ENCODE data around the gene TGM5.
"Not testable (repeated sequence)": the region's sequence is repeated elsewhere in the genome, so short reads cannot be mapped to it uniquely, and the experiment has no call there.

TGM5 gene, protein sequence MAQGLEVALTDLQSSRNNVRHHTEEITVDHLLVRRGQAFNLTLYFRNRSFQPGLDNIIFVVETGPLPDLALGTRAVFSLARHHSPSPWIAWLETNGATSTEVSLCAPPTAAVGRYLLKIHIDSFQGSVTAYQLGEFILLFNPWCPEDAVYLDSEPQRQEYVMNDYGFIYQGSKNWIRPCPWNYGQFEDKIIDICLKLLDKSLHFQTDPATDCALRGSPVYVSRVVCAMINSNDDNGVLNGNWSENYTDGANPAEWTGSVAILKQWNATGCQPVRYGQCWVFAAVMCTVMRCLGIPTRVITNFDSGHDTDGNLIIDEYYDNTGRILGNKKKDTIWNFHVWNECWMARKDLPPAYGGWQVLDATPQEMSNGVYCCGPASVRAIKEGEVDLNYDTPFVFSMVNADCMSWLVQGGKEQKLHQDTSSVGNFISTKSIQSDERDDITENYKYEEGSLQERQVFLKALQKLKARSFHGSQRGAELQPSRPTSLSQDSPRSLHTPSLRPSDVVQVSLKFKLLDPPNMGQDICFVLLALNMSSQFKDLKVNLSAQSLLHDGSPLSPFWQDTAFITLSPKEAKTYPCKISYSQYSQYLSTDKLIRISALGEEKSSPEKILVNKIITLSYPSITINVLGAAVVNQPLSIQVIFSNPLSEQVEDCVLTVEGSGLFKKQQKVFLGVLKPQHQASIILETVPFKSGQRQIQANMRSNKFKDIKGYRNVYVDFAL

DNA sequence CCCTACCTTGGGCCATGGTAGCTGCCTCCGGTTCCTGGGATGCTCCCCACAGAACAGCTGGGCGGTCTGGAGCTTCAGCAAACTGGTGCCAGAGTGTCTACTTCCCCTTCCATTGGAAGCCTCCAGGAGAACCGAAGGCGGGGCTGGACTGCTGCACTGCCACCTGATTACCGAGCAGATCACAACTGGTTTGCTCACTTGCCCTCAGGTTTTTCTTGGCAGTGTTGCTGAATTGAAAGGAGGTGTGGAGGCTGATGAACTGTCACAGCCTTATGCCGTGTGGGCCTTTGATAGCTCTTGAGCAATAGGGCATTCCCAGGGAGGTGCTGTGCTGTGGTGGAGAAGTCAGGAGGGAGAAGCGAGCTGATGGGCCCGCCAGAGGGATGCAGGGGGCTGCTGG is at the start of gene TGM5:
Gene TGM5 (minus strand): TSS at position 95 of the 400 bp plus-strand sequence. CDS start 79 bp downstream, at position 16.
- no peak for DNase-seq

DNA sequence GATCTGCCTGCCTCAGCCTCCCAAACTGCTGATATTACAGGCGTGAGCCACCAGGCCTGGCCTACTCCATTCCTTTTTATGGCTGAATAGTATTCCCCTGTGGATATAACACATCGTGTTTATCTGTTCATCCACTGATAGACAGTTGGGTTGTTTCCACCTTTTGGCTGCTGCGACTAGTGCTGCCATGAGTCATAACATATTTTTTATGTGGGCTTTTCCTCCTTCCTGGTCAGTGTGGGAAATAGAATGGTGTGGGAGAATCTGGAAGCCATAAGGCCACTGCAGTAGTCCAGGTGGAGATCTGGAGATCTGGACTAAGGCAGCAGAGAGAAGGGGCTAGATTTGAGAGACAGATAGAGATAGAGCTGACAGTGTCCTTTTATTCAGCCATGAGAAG is 47.4 kb upstream of the TGM5 start:
- DNase-seq, result no peak

DNA sequence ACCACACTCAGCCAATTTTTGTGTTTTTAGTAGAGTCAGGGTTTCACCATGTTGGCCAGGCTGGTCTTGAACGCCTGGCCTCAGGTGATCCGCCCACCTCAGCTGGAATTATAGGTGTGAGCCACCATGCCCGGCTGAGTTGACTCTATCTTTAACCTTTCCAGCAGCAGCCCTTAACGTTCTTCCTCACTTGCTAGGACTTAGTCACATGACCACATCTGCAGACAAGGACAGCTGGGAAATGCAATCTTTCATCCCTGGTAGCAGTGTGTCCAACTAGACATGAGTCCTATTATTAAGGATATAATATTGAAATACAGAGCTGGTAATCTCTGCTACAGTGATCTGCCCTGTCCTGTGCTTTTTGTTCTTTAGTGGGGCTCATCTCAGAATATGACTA is 45.6 kb upstream of the TGM5 start:
- DNase-seq, result no peak

DNA sequence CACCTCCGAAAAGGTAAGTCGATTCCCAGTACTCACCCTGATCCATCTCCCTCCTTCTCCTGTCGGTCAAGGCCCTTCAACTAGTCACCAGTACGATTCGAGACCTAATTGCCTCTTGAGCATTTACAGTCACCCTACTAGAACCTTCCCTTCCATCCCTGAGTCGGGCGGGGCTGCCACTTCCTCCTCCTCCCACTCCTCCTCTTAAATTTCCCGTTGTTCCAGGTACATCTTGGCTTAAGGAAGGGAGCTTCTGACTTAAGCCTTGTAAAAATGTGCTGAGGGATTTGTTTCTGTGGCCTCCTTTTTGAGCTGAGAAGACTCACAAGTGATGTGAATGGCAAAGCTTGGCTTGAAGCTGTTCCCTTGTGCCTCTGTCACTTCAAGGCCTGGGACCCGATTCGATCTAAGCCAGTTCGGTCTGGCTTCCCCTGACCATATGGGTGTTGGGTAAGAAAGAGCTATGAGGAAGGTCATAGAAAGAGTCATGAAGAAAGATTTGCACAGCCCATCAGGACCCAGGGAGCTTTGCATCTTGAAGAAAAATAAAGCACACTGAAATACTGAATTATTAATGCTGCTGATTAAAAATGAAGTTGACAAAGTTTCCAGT is 35.6 kb upstream of the TGM5 start, which contains the start of gene TGM7:
Gene TGM7 (minus strand): TSS at position 51 of the 613 bp plus-strand sequence.
- no peak for DNase-seq

DNA sequence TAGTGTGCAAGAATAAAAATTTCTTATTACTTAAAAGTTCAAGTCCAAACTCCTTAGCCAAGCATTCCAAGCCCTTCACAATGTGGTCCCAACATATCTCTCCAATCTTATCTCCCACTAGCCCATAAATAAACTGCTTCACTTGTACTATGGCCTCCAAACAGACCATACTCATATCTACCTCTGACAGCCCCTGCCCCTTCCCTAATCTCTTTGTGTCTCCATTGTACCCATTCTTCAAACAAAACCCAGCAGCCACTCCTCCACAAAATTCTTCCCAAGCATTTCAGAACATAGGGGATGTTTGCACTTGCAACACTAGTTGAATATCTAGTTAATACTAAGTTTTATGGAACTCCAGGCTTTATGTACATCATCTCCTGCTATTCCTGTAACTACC is 33.2 kb upstream of the TGM5 start:
- DNase-seq, result no peak

DNA sequence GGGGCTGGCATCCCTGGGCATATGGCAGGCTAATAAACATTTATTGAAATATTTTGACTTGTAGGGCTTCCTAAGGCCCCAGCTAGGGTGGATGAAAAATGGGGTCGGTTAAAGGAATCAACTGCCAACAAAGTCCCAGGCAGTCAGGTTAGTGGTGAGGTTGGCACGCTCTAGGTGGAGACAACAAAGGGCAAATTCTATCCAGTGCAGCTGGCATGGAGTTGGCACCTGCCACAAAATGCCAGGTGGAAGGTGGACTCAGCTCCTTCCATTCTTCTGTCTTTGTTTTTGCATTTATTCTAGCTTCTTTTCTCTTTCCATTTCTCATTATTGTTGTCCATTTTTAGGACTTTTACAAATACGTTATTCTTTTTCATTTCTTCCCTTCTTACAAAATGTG is 32.7 kb upstream of the TGM5 start:
- DNase-seq, result no peak

DNA sequence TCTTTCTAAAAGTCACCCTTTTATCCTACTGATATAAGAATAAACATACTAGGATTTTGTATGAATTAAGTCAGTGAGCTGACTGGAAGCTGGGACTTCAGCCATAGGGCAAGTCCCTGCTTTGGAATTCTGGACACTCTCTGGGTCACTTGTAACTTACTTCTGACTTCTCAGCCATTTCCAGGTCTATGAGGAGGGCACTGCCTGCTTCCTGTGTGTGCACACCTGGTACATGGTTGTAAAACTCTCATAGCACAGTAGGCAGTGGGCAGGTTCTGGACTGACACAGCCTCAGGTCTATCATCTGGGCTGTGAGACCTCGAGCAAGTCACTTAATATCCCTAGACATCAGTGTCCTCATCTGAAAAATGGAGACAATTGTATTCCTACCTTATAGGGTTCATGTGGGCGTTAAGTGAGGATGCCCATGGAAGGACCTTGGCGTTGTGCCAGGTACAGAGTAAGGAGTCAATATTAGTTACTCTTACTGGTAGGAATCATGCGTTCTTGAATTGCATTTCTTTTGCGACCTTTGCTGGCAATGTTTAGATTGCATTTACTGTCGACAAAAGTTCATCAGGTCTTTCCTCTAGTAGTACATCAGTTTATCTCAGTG is 27.5 kb upstream of the TGM5 start:
- no peak for DNase-seq

DNA sequence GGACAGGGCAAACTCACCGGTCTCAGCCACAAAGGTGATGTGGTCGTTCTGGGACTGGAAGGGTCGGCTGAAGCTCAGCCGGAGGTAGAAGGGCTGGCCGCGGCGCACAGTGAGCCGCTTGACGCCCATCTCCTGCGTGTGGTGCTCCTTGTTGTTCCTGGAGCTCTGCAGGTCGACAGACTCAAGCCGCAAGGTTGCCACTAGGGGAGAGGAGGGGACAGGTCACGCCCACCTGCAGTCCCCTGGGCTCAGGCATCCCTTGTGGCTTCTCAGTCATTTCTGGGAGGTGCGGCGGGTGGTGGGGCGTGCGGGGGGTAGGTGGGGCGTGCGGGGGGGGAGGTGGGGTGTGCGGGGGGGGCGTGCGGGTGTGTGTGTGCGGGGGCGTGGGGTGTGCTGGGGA is 26.7 kb upstream of the TGM5 start:
- no peak for DNase-seq

DNA sequence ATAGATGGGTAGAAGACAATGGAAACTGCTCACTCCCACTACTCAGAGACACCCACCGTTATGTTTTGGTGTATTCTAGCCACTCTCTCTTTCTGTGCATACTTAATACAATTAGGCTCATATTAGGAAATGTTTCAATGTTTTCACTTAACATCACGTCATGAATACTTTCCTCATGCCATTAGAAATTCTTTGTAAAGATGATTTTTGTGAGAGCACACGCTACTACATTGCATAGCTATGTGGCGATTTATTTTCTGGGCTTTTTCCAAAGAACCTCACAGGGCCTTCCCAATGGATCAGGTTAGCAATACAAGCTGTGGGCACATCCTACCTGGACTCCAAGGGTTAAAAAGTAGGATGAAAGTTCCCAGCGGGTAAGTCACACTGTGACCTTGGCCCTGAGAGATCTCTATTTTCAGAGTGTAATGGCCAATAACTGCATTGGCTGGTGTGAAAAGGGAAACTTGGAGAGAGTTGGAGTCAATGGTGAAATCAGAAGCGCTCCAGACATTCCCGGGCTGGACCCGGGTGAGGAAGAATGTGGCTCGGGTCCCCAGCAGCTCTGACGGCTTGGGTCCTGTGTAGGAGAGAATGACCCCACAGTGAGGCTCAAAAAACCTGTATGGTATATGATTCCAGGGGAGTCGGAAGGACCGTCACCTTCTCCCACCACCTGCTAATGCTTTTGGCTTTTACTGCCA is 25.8 kb upstream of the TGM5 start:
- no peak for DNase-seq

DNA sequence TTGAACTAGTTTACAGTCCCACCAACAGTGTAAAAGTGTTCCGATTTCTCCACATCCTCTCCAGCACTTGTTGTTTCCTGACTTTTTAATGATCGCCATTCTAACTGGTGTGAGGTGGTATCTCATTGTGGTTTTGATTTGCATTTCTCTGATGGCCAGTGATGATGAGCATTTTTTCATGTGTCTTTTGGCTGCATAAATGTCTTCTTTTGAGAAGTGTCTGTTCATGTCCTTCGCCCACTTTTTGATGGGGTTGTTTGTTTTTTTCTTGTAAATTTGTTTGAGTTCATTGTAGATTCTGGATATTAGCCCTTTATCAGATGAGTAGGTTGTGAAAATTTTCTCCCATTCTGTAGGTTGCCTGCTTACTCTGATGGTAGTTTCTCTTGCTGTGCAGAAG is 22.9 kb upstream of the TGM5 start:
- DNase-seq, result not testable (repeated sequence)

DNA sequence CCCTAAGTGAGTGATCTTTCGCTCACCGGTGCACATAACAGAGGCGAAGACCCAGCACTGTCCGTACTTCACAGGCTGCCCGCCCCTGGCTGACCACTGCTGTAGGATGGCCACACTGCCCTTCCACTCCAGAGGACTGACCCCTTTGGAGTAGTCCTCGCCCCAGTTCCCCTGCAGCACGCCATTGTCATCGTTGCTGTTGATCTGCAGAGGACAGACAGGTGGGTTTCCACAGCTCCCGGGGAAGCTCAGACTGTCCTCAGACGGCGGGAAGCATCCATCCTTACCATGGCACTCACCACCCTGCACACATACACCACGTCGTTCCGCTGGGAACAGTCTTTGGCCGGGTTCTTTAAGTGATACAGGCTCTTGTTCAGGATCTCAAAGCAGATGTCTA is 20.5 kb upstream of the TGM5 start:
- DNase-seq, result no peak

DNA sequence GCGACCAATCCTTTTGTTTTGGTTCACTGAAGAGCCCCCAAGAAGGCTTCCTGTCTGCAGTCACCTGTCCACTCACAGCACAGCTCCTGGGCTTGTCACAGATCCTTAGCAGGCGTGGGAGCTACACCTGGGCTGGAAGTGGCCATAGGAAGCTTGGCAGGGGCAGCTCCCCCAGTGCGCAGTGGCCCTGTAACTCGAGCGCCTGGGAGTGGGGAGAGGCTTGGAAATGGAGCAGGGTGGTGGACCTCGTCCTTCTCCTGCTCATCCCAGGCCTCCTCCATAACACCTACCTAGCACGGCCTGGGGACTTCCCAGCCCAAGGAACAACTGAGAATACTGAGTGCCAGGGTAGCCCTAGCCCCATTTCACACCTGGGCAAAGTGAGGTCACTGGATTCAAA is 19.3 kb upstream of the TGM5 start:
- DNase-seq, result no peak

DNA sequence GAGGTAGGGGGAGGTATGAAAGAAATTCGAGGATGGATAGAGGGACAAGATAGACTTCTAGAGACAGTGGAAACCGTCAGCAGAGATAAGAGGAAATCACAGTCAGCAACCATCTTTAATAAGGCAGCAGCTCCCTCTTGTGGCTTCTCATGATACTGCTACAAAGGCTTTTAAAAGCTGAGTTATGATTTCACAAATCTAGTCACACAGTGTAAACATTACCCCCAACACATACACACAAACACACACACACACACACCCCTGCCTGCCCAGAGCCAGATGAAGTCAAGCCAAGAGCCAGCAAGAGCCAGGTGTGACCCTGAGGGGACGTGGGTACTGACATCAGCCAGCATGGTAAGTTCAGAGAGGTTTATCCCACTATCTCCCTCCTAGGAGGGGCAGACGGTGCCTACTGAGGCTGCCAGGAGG is 18.9 kb upstream of the TGM5 start:
- DNase-seq, result no peak

DNA sequence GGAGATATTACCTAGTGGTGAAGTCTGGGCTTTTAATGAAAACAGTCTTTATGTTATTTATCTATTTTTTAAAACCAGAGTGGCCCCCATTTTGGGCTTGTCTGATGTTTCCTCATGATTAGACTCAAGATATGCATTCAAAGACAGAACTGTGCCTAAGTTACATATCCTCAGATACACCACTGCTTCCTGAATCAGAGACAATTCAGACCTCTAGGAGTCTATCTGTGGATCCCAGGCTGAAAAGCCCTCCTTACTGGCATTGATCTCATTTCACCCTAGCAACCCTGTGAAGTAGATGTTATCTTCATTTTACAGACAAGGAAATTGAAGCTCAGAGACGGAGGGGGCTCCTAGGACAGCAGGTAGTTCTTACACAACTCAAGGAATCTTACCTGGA is 16.8 kb upstream of the TGM5 start:
- DNase-seq, result no peak

DNA sequence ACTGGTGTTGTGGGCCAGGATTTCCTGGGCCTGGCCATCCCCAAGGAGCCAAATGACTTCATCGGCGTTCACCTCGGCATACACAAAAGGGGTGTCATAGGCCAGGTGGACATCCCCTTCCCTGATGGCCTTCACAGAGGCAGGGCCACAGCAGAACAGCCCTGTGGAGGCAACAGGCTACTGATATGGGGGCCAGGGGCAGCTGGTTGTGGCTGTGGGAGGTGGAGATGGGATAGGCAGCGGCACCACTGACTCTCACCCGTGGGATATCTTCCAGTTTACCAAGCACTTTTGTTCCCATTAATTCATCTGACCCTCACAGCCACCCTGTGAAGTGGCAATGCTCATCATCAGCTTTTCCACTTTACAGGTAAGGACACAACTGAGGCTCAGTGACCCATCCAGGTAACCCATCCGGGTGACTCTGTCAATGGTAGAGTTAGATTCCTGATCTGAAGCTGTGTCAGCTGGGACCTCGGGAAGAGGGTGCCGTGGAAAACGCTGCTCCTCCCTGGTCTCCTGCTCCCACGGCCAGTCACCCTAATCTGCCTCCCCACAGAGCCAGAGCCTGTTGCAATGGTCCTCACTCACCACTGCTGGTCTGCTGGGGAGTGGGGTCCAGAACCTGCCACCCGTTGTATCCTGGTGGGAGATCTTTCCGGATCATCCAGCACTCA is 15.3 kb upstream of the TGM5 start:
- no peak for DNase-seq

DNA sequence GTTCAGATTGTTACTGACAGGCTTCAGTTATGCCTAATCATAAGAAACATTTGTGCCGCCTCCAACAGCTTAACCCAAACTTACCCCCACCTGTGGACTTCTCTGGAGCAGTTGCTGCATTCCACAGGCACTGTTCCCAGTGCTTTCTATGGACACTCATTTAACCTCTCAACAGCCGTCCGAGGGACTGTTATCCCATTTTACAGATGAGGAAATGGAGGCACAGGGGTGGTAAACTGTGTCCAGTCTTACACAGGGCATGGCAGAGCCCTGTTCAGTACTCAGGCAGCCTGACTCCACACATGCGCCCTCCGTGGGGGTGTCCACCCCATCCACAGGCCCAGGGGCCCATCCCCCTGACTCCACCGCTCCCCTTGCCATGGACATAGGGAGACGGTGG is 14.3 kb upstream of the TGM5 start:
- DNase-seq, result no peak

DNA sequence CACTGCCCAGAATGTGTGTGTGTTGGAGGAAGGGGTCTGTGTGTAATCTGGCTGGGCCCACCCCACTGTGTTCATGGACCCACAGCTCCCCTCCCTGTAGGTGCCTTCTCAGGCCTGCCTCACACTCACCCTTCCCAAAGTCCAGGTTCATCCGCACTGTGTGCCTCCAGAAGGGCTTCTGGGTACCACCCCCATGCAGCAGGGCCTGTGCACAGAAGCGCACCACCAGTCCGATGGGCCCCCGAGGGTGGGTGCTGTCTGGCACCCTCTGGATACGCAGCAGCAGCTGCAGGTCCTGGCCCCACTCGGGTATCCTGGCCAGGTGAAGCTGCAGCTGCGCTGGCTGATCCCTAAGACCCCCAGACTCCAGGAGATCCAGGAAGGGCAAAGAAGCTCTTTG is 12.8 kb upstream of the TGM5 start:
- DNase-seq, result no peak

DNA sequence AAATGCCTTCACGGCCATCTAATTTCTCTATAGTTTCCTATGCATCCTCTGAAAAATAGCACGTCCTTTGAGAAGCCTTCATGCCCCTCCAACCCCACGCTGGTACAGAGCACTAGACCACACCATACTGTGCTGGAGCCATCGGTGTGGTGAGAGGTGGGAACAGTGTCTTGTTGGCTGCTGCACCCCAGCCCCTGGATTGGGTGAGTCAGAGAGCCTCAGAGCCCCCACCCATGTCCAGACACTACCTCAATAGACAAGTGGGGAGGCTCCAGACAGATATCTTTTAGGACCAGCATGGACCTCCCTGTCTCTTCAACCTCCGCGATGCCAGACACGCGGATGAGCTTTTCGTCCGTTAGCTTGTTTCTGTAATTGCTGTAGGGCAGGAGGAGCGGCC is 12.1 kb upstream of the TGM5 start:
- no peak for DNase-seq

DNA sequence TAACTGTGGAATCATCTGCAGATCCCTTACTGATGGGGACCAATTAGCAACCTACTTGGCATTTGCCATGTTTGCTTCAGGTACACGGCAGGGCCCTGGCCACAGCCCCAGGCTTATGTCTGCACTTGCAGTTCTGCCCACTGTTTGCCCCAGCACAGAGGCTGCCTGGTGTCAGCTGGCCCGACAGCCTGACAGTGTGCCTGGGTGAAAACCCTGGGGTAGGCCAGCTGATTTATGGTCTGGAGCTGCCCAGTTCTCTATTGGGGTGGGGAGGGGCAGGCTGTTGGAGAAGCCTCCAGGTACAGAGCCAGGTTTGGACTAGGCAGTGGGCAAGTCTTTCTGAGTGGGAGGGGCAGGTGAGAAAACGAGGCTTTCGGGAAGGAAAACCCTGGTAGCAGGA is 11.2 kb upstream of the TGM5 start:
- no peak for DNase-seq

DNA sequence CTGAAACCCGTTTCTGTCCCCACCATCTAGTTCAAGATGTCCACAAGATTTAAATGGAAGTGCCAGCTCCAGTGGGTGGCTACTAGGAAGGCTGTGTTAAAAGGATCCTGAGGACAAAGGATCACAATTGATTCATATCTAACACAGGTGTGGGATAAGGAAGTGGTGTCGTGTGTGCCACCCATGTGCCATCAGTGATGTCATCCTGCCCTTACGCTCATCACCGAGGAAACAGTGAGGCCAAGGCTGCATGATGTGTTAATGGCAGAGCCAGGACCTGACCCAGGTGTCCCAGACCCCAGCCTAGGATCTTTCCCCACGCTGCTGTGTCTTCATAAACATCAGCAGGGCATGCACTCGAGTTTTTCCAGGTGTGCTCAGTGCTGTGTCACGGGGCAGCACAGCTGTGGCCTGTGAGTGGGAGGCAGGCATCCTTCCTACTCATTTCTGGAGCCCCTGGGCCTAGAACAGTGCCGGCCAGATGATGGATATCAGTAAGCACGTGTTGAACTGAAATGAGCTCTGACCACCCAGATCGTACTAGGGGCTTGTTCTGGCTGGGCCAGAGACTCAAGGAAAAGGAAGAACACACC is 10.6 kb upstream of the TGM5 start:
- DNase-seq, result no peak

DNA sequence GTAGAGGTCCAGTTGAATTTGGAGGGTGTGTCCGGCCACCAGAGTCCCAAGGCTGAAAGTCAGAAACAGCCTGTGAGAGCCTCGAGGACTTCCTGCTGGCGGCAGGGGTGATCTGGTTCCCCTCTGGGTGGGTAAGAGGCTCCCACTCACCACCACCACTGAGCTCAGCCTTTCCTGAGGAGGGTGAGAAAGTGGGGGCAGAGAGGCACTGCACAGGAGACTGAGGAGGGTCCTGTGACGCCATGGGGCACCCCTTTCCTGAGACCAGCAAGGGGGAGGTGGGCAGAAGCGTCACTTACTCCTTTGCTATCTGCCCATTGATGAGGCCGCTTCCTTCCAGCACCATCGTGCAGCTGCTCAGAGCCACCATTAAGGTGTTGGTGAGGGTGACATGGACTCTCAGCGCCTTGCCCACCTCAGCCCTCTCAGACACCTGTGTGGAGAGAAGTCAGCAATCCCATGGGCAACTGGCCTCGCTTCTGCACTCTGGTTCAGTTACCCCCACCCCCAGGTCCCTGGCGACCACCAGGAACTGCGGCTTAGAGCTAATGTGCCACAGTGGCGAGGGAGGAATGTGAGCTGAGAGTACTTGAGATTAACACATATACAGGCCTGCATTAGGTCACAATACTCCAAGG is 10.0 kb upstream of the TGM5 start:
- DNase-seq, result no peak
